ENCODE results near the gene LTBP1.

Gene LTBP1

GRCh38 chr2:33086400-33087015 is 139.8 kb downstream of the LTBP1 start:
- H3K27ac ChIP-seq (ENCODE audit: low read length), result no peak overlapping the region
- peaks cover 0 to 8% of the 10 kb centered on the region in 2 donors for H3K4me1 ChIP-seq (ENCODE audit: control insufficient read depth in 1 of 2, insufficient read depth in 2 of 2, low read length in 2 of 2)

GRCh38 chr2:33090553-33091134 is 143.9 kb downstream of the LTBP1 start:
- no peaks in the 10 kb centered on the region for H3K36me3 ChIP-seq (ENCODE audit: control insufficient read depth in 1 of 2, insufficient read depth in 2 of 2, low read length in 2 of 2)
- H3K4me3 ChIP-seq (ENCODE audit: low read depth in 1 of 2, low read length in 2 of 2), result no peak overlapping the region
- no peak overlapping the region for H3K27ac ChIP-seq (ENCODE audit: low read length)
- peaks cover 0 to 8% of the 10 kb centered on the region in 2 donors for H3K4me1 ChIP-seq (ENCODE audit: control insufficient read depth in 1 of 2, insufficient read depth in 2 of 2, low read length in 2 of 2)
- peaks cover 0 to 3% of the 10 kb centered on the region in 2 donors for H3K9me3 ChIP-seq (ENCODE audit: control insufficient read depth in 1 of 2, low read length in 2 of 2)
- H3K27me3 ChIP-seq (ENCODE audit: low read depth, low read length), result no peaks in the 10 kb centered on the region

More at GRCh38 chr2:33086400-33087015, 139.8 kb downstream of the LTBP1 start:
- no peak overlapping the region for H3K4me3 ChIP-seq (ENCODE audit: low read depth in 1 of 2, low read length in 2 of 2)
- H3K36me3 ChIP-seq (ENCODE audit: control insufficient read depth in 1 of 2, insufficient read depth in 2 of 2, low read length in 2 of 2), result no peaks in the 10 kb centered on the region
- no peaks in the 10 kb centered on the region for H3K27me3 ChIP-seq (ENCODE audit: low read depth, low read length)
- H3K9me3 ChIP-seq (ENCODE audit: control insufficient read depth in 1 of 2, low read length in 2 of 2), result no peaks in the 10 kb centered on the region

DNA sequence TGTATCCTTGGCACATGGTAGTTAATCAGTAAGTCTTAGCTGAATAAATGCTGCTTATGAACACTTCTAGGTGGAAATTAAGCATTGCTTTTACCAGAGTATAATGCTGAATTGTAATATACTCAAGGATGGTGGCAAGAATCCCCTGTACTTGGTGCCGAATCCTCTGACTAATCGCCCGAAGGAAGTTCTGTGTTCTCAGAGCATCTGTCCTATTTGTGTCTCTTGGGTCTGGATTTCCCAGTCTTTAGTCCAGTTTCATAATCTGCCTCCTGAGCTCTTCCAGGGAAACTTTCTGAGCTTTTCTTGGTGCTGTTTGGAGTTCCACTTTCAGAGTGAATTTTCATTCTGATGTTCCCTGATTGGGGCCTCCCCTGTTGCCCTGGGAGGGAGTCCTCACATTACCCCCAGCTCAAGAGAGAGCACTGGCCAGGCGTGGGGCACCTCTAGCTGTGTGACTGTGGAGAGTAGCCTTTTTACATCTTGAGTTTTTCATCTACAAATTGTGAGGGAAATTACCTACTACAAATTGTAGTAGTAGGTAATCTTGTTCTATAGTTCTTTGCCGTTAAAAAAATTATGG is 144.9 kb downstream of the LTBP1 start:
- H3K4me1 ChIP-seq (ENCODE audit: control insufficient read depth in 1 of 2, insufficient read depth in 2 of 2, low read length in 2 of 2), result no peaks in the 10 kb centered on the region
- H3K27me3 ChIP-seq (ENCODE audit: low read depth, low read length), result no peaks in the 10 kb centered on the region
- H3K4me3 ChIP-seq (ENCODE audit: low read depth in 1 of 2, low read length in 2 of 2), result no peak overlapping the region
- peaks cover 0 to 5% of the 10 kb centered on the region in 2 donors for H3K9me3 ChIP-seq (ENCODE audit: control insufficient read depth in 1 of 2, low read length in 2 of 2)
- H3K36me3 ChIP-seq (ENCODE audit: control insufficient read depth in 1 of 2, insufficient read depth in 2 of 2, low read length in 2 of 2), result no peaks in the 10 kb centered on the region
- H3K27ac ChIP-seq (ENCODE audit: low read length), result no peak overlapping the region

DNA sequence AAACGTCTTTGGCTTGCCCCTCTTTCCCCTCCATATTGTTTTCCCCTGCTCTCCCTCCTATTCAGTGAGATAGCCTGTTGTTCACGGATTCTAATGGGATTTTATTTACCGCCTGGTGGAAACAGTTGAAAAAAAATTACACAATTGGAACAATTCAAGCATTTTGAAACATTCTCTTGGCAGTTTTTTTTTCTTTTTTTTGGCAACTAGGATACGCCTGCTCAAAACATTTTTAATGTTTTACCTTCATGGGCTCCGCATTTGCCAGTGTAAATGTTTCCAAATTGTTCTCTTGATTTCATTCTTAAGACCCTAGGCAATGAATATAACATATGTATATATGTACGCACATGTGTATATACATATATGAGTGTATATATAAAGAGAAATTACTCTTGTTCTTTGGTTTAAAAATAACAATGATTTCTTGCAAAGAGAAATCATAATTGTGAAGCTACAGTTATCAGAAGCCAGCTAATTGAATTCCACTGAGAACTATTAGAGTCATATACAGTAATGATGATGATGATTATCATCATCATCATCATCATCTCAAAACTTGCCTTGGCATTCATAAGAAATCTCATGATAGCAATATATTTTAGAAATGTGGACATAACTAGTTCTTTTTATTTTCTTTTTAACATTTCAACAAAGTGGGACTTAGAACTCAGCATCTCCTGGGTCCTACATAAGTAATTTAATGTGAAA is 146.7 kb downstream of the LTBP1 start:
- no peak overlapping the region for H3K4me3 ChIP-seq (ENCODE audit: low read depth in 1 of 2, low read length in 2 of 2)
- peaks cover 0 to 5% of the 10 kb centered on the region in 2 donors for H3K9me3 ChIP-seq (ENCODE audit: control insufficient read depth in 1 of 2, low read length in 2 of 2)
- H3K27ac ChIP-seq (ENCODE audit: low read length), result no peak overlapping the region
- H3K27me3 ChIP-seq (ENCODE audit: low read depth, low read length), result no peaks in the 10 kb centered on the region
- H3K36me3 ChIP-seq (ENCODE audit: control insufficient read depth in 1 of 2, insufficient read depth in 2 of 2, low read length in 2 of 2), result no peaks in the 10 kb centered on the region
- H3K4me1 ChIP-seq (ENCODE audit: control insufficient read depth in 1 of 2, insufficient read depth in 2 of 2, low read length in 2 of 2), result no peaks in the 10 kb centered on the region

DNA sequence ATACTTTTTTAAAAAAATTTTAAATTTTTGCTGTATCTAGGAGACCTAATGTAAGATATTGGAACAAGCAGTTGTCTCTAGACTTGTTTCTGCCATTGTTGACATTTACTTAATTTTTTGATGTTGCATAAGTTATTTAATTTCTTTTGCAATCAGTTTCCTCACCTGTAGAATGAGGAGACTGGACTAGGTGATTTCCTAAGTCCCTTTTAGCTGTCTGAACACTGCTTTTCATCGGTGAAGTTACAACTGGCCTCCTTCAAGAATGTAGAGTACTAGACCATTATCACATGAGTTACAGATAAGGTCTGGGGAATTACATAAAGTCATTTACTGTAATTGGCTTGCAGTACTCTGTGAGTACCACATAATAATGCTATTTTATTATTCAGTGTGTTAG is 147.6 kb downstream of the LTBP1 start:
- Histone ChIP-seq H3K36me3 (ENCODE audit: control insufficient read depth in 1 of 2, insufficient read depth in 2 of 2, low read length in 2 of 2) (no peaks in the 10 kb centered on the region), H3K27ac (ENCODE audit: low read length) (no peak overlapping the region), H3K27me3 (ENCODE audit: low read depth, low read length) (no peaks in the 10 kb centered on the region), H3K4me3 (ENCODE audit: low read depth in 1 of 2, low read length in 2 of 2) (no peak overlapping the region), H3K9me3 (ENCODE audit: control insufficient read depth in 1 of 2, low read length in 2 of 2) (peaks cover 0 to 5% of the 10 kb centered on the region in 2 donors), H3K4me1 (ENCODE audit: control insufficient read depth in 1 of 2, insufficient read depth in 2 of 2, low read length in 2 of 2) (no peaks in the 10 kb centered on the region)

DNA sequence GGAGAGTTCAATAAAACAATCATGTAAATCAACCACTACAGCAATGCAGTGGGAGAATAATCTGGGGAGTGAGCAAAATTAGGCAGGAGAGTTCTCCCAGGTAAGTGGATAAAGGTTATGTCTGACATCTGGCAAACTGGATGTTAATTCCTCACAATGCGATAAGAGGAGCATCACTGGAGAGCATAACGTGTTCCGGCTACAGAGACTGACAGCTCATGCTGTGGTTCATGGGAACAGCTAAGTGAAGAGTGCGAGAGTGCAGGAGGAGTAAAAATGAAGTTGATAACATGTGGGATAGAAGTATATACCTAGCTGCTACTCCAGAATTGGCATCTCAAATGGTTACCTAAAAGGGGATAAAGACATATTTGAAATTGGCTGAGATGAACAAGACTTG is 153.2 kb downstream of the LTBP1 start:
- H3K4me3 ChIP-seq (ENCODE audit: low read depth in 1 of 2, low read length in 2 of 2), result no peak overlapping the region
- H3K9me3 ChIP-seq (ENCODE audit: control insufficient read depth in 1 of 2, low read length in 2 of 2), result peaks cover 0 to 5% of the 10 kb centered on the region in 2 donors
- peaks cover 0 to 12% of the 10 kb centered on the region in 2 donors for H3K4me1 ChIP-seq (ENCODE audit: control insufficient read depth in 1 of 2, insufficient read depth in 2 of 2, low read length in 2 of 2)
- H3K36me3 ChIP-seq (ENCODE audit: control insufficient read depth in 1 of 2, insufficient read depth in 2 of 2, low read length in 2 of 2), result no peaks in the 10 kb centered on the region
- no peaks in the 10 kb centered on the region for H3K27me3 ChIP-seq (ENCODE audit: low read depth, low read length)
- no peak overlapping the region for H3K27ac ChIP-seq (ENCODE audit: low read length)

- H3K27ac ChIP-seq (ENCODE audit: low read length), result no peak overlapping the region
- no peaks in the 10 kb centered on the region for H3K36me3 ChIP-seq (ENCODE audit: control insufficient read depth in 1 of 2, insufficient read depth in 2 of 2, low read length in 2 of 2)
- no peaks in the 10 kb centered on the region for H3K27me3 ChIP-seq (ENCODE audit: low read depth, low read length)
- H3K4me1 ChIP-seq (ENCODE audit: control insufficient read depth in 1 of 2, insufficient read depth in 2 of 2, low read length in 2 of 2), result peaks cover 0 to 12% of the 10 kb centered on the region in 2 donors
- H3K9me3 ChIP-seq (ENCODE audit: control insufficient read depth in 1 of 2, low read length in 2 of 2), result peaks cover 0 to 1% of the 10 kb centered on the region in 2 donors
- no peak overlapping the region for H3K4me3 ChIP-seq (ENCODE audit: low read depth in 1 of 2, low read length in 2 of 2)
Observed at GRCh38 chr2:33100921-33101320, 154.2 kb downstream of the LTBP1 start.

DNA sequence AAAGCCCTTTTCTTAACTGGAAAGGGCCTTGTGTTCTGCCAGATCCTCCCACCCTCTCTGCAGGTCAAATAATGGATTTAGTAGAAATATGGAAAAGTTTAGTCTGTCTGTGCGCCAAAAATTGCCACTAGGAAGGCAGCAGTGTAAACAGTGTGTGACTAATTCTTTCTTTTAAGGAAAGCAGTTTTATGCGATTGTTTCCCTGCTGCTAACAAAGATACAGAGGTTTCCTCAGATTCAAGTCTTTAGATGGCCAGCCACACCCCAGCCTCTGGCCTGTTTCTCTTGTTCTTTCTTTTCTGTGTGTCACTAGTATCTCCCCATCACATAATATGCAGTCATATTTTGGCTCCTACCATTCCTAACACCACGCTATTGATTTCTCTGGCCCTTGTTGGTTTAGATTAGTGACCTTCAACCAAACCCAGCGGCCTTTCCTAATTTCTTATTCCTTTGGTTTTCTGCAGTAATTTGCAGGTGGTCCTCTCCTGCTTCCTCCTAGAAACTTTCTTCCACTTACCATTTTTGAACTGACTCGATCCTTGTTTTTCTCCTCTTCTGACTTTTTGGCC is 157.4 kb downstream of the LTBP1 start:
- Histone ChIP-seq H3K27ac (ENCODE audit: low read length) (peak overlapping the region; percentile 25), H3K4me1 (ENCODE audit: control insufficient read depth in 1 of 2, insufficient read depth in 2 of 2, low read length in 2 of 2) (peaks cover 4 to 12% of the 10 kb centered on the region in 2 donors), H3K27me3 (ENCODE audit: low read depth, low read length) (no peaks in the 10 kb centered on the region), H3K36me3 (ENCODE audit: control insufficient read depth in 1 of 2, insufficient read depth in 2 of 2, low read length in 2 of 2) (no peaks in the 10 kb centered on the region), H3K9me3 (ENCODE audit: control insufficient read depth in 1 of 2, low read length in 2 of 2) (no peaks in the 10 kb centered on the region), H3K4me3 (ENCODE audit: low read depth in 1 of 2, low read length in 2 of 2) (no peak overlapping the region)

DNA sequence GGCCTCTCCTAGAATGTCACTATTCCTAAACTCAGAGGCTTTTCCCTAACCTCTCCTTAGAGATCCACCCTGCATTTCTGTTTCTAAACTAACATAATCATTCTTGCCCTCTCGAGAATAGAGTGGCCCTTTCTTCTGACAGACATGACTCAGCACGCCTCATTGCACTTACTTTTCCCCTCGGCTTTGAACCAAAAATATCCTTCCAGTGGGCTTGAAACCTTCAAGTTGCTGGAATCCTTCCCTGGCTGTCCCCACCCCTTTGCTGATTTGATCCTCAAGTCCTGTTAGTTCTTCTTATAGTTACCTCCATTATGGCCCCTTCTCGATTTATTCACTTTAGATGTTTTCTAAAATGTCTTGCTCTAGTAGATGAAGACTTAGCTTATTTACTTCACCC is 158.0 kb downstream of the LTBP1 start:
- H3K36me3 ChIP-seq (ENCODE audit: control insufficient read depth in 1 of 2, insufficient read depth in 2 of 2, low read length in 2 of 2), result no peaks in the 10 kb centered on the region
- H3K27ac ChIP-seq (ENCODE audit: low read length), result peak overlapping the region; percentile 25
- H3K9me3 ChIP-seq (ENCODE audit: control insufficient read depth in 1 of 2, low read length in 2 of 2), result no peaks in the 10 kb centered on the region
- H3K4me3 ChIP-seq (ENCODE audit: low read depth in 1 of 2, low read length in 2 of 2), result no peak overlapping the region
- H3K27me3 ChIP-seq (ENCODE audit: low read depth, low read length), result no peaks in the 10 kb centered on the region
- H3K4me1 ChIP-seq (ENCODE audit: control insufficient read depth in 1 of 2, insufficient read depth in 2 of 2, low read length in 2 of 2), result peaks cover 6 to 15% of the 10 kb centered on the region in 2 donors

DNA sequence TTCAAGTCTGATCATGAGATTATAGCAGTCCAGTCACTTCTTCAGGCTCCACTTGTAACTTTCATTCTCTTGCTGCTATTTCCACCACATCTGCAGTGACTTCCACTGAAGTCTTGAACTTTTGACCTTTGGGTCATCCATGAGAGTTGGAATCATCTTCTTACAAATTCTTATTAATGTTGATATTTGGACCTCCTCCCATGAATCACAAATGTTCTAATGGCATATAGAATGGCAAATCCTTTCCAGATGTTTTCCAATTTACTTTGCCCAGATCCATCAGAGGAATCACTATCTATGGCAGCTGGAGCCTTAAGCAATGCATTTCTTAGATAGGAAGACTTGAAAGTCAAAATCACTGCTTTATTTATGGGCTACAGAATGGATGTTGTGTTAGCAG is 159.4 kb downstream of the LTBP1 start:
- H3K27ac ChIP-seq (ENCODE audit: low read length), result no peak overlapping the region
- H3K27me3 ChIP-seq (ENCODE audit: low read depth, low read length), result no peaks in the 10 kb centered on the region
- peaks cover 6 to 15% of the 10 kb centered on the region in 2 donors for H3K4me1 ChIP-seq (ENCODE audit: control insufficient read depth in 1 of 2, insufficient read depth in 2 of 2, low read length in 2 of 2)
- no peak overlapping the region for H3K4me3 ChIP-seq (ENCODE audit: low read depth in 1 of 2, low read length in 2 of 2)
- no peaks in the 10 kb centered on the region for H3K36me3 ChIP-seq (ENCODE audit: control insufficient read depth in 1 of 2, insufficient read depth in 2 of 2, low read length in 2 of 2)
- H3K9me3 ChIP-seq (ENCODE audit: control insufficient read depth in 1 of 2, low read length in 2 of 2), result no peaks in the 10 kb centered on the region
